GM20431 (cell line): Measurements from ENCODE around the gene CR2.
"Not testable (repeated sequence)": the region's sequence is repeated elsewhere in the genome, so short reads cannot be mapped to it uniquely, and the experiment has no call there.

Experiments
- in situ Hi-C: fragments of 300-500 bp; cut with MseI, MboI; formaldehyde crosslinking; loops from one replicate; pipeline ENCODE4 v1.15.0; 2020; ENCODE audit warnings: low sequenced_read_pairs; ENCODE audit not compliant: unreplicated experiment

The CR2 gene

GRCh38 chr1:207436746-207437145 lies 17.4 kb upstream of the CR2 start:
- in situ Hi-C loops, result not testable (repeated sequence)

GRCh38 chr1:207440626-207441025 lies 13.5 kb upstream of the CR2 start:
- in situ Hi-C loops, result no loop called here

- in situ Hi-C loops, result no loop called here
These were observed 9.5 kb upstream of the CR2 start for GRCh38 chr1:207444514-207445217.

- in situ Hi-C loops, result no loop called here
These were observed 450 bp upstream of the CR2 start for GRCh38 chr1:207453710-207454045.

GRCh38 chr1:207455183-207455754 lies 1.1 kb downstream of the CR2 start:
- in situ Hi-C loops, result no loop called here

GRCh38 chr1:207458414-207458813 lies 4.3 kb downstream of the CR2 start:
- in situ Hi-C loops, result no loop called here

GRCh38 chr1:207459008-207459407 lies 4.9 kb downstream of the CR2 start:
- in situ Hi-C loops, result no loop called here

GRCh38 chr1:207461649-207462048 lies 7.5 kb downstream of the CR2 start:
- in situ Hi-C loops, result no loop called here

GRCh38 chr1:207462535-207462934 lies 8.4 kb downstream of the CR2 start:
- in situ Hi-C loops, result no loop called here

GRCh38 chr1:207463021-207463420 lies 8.9 kb downstream of the CR2 start:
- in situ Hi-C loops, result no loop called here

- in situ Hi-C loops, result no loop called here
These were observed 9.4 kb downstream of the CR2 start for GRCh38 chr1:207463571-207463970.

- in situ Hi-C loops, result no loop called here
These were observed 16.8 kb downstream of the CR2 start for GRCh38 chr1:207470927-207471326.

- in situ Hi-C loops, result no loop called here
These were observed 20.1 kb downstream of the CR2 start for GRCh38 chr1:207474210-207474609.

- in situ Hi-C loops, result loop anchor here (25.0 kb wide), 1 partner anchor 399 kb away; the partner anchor contains the start of gene C4BPB
These were observed 32.1 kb downstream of the CR2 start for GRCh38 chr1:207486198-207486597.

GRCh38 chr1:207487636-207488035 lies 33.5 kb downstream of the CR2 start:
- in situ Hi-C loops, result loop anchor here (25.0 kb wide), 1 partner anchor 400 kb away; the partner anchor contains the start of gene C4BPB

GRCh38 chr1:207493212-207493611 lies 39.1 kb downstream of the CR2 start:
- in situ Hi-C loops, result loop anchor here (25.0 kb wide), 1 partner anchor 406 kb away; the partner anchor contains the start of gene C4BPB

GRCh38 chr1:207494171-207494570 lies 40.0 kb downstream of the CR2 start:
- in situ Hi-C loops, result loop anchor here (25.0 kb wide), 1 partner anchor 407 kb away; the partner anchor contains the start of gene C4BPB

- in situ Hi-C loops, result loop anchor here (25.0 kb wide), 1 partner anchor 408 kb away; the partner anchor contains the start of gene C4BPB
These were observed 41.2 kb downstream of the CR2 start for GRCh38 chr1:207495281-207495680.

- in situ Hi-C loops, result loop anchor here (25.0 kb wide), 1 partner anchor 409 kb away; the partner anchor contains the start of gene C4BPB
These were observed 42.0 kb downstream of the CR2 start, which contains the start of gene CR1 for GRCh38 chr1:207495801-207496792. Gene CR1, plus strand, starts transcription at chr1:207496157. Its CDS starts 111 bp downstream, at chr1:207496268.

GRCh38 chr1:207497941-207498340 lies 43.8 kb downstream of the CR2 start:
- in situ Hi-C loops, result loop anchor here (25.0 kb wide), 1 partner anchor 411 kb away; the partner anchor contains the start of gene C4BPB
